ENCODE data around the gene MRPL33. TPM values are rescaled to one million over a fixed set of nuclear protein-coding genes. Genes with fewer than 3 reads are reported as not detected.

Gene MRPL33
- total and polyA plus RNA-seq, 2 experiments from 2014 or later, result 80.5 to 310 TPM

- no peak for TF ChIP-seq ZNF462 (CRISPR knock-in tag; IDR thresholded peaks at IDR 0.05)
Measured at GRCh38 chr2:27792759-27793158, 21.2 kb downstream of the MRPL33 start (continued).

GRCh38 chr2:27795093-27795834 is 23.7 kb downstream of the MRPL33 start:
- no peak overlapping the region for H3K27ac ChIP-seq (ENCODE audit: low read depth)
- H3K4me3 ChIP-seq, result no peak overlapping the region
- no peaks in the 10 kb centered on the region for H4K20me1 ChIP-seq (replicated peaks; ENCODE audit: insufficient read depth)
- H3K9me3 Mint-ChIP-seq, result no peaks in the 10 kb centered on the region; the same call in 2 of the 3 replicates
- H3K79me2 ChIP-seq (replicated peaks; ENCODE audit: insufficient read depth), result no peaks in the 10 kb centered on the region
- ATAC-seq (no peak), DNase-seq (ENCODE audit: low spot score) (no peak)
- no peak overlapping the region for H3K4me2 ChIP-seq
- H3K9me2 ChIP-seq (ENCODE audit: insufficient read depth), result no peaks in the 10 kb centered on the region
- no peaks in the 10 kb centered on the region for H3K4me1 Mint-ChIP-seq
- H3K4me3 Mint-ChIP-seq, result no peak overlapping the region
- H3K36me3 Mint-ChIP-seq (ENCODE audit: low read depth), result no peaks in the 10 kb centered on the region
- H3K27me3 Mint-ChIP-seq (ENCODE audit: insufficient read depth, low read depth, poor library complexity), result peaks cover 8% of the 10 kb centered on the region
- H3K4me1 ChIP-seq (ENCODE audit: insufficient read depth), result no peaks in the 10 kb centered on the region
- no peaks in the 10 kb centered on the region for H3K36me3 ChIP-seq (ENCODE audit: insufficient read depth)
- no peak overlapping the region for H3K27ac Mint-ChIP-seq
- no peaks in the 10 kb centered on the region for H3F3A ChIP-seq (replicated peaks; ENCODE audit: low read depth)
- H3K27me3 ChIP-seq (ENCODE audit: insufficient read depth), result no peaks in the 10 kb centered on the region
- no peak overlapping the region for H2AFZ ChIP-seq
- TF ChIP-seq REST (IDR thresholded peaks at IDR 0.05; ENCODE audit: unreplicated experiment) (no peak), ZNF462 (CRISPR knock-in tag; IDR thresholded peaks at IDR 0.05) (no peak), CREB1 (CRISPR knock-in tag; IDR thresholded peaks at IDR 0.05; ENCODE audit: low read depth) (no peak), EZH2 (IDR thresholded peaks at IDR 0.05; ENCODE audit: low read depth, unreplicated experiment) (no peak)
